HepG2 (cell line): ENCODE data around the gene ACOT8. TPM values are rescaled to one million over a fixed set of nuclear protein-coding genes. Genes with fewer than 3 reads are reported as not detected.
A peak's percentile ranks its signal among the peaks of the same experiment; 100 is the strongest.

Experiments used
- ATAC-seq: fragments of 200-7000 bp; cut with Tn5 transposase; 3 replicates; pipeline ENCODE4 v1.9.1; 2020; ENCODE audit warnings: mild to moderate bottlenecking, moderate library complexity
- BruUV-seq: library from RNA; stranded (reverse); fragments of 400-500 nt; replicated peaks from 2 replicates; lab custom pipeline; 2021; lab: Mats Ljungman, UMichigan
- CTCF ChIA-PET: fragments of 300-600 bp; formaldehyde crosslinking; extraction: SDS; loops from one replicate; lab custom pipeline; 2021; ENCODE audit warnings: low total read pairs, inconsistent platforms, low intra/inter-chr PET ratio; lab: Yijun Ruan, JAX
- POLR2A ChIA-PET: fragments of 350-600 bp; sonication (Branson Sonifier 250); formaldehyde crosslinking; loops from one replicate; lab custom pipeline; 2020; ENCODE audit warnings: antibody characterized with exemption, inconsistent platforms; lab: Yijun Ruan, JAX
- DNase-seq: peaks from one replicate; pipeline ENCODE4 v3.0.0-alpha.2; 2015; ENCODE audit warnings: low spot score
- FAIRE-seq: peaks from 3 replicates; lab custom pipeline; 2011; peaks lifted over from hg19 to GRCh38; lab: Jason Lieb, UNC
- H2AFZ ChIP-seq: one replicate; pipeline ENCODE4 v1.6.1; 2011; ENCODE audit warnings: low read length, inconsistent platforms
- H3K27ac ChIP-seq: fragments of 300-600 bp; 3 replicates; pipeline ENCODE4 v1.8.0; 2011; ENCODE audit warnings: mixed run types, mild to moderate bottlenecking, mixed read lengths, low read length, inconsistent platforms; ENCODE audit not compliant: insufficient read depth; ENCODE audit errors: extremely low read length
- H3K27me3 ChIP-seq, 2 experiments: fragments of 200-600 bp in 1 of 2; 2 replicates in 1 of 2; 3 replicates in 1 of 2; pipeline versions ENCODE4 v1.6.0 to v1.8.0; 2011; ENCODE audit warnings: low read length in 2 of 2, mild to moderate bottlenecking in 2 of 2, moderate library complexity in 2 of 2, inconsistent platforms in 1 of 2; ENCODE audit not compliant: insufficient read depth in 2 of 2, control insufficient read depth in 1 of 2
- H3K36me3 ChIP-seq, 2 experiments: fragments of 200-600 bp in 1 of 2; replicated peaks in 1 of 2; 2 replicates in 1 of 2; 3 replicates in 1 of 2; pipeline versions ENCODE4 v1.5.1 to v1.8.0; 2011; ENCODE audit warnings: low read length in 2 of 2, inconsistent platforms in 1 of 2; ENCODE audit not compliant: insufficient read depth in 2 of 2, control insufficient read depth in 1 of 2
- H3K4me1 ChIP-seq: 2 replicates; pipeline ENCODE4 v1.5.1; 2012; ENCODE audit warnings: low read length, inconsistent platforms; ENCODE audit not compliant: insufficient read depth
- H3K4me2 ChIP-seq: 2 replicates; pipeline ENCODE4 v1.6.0; 2011; ENCODE audit warnings: low read depth, low read length, inconsistent platforms
- H3K4me3 ChIP-seq, 3 experiments: fragments of 200-600 bp in 1 of 3; sonication (generic), shearing (Covaris generic) in 1 of 3; replicated peaks in 1 of 3; 2 replicates each; pipeline ENCODE4 v1.5.1; 2011 to 2016; ENCODE audit warnings: low read length in 3 of 3, inconsistent platforms in 2 of 3, low read depth in 2 of 3, mild to moderate bottlenecking in 2 of 3, control low read depth in 1 of 3, mixed read lengths in 1 of 3; ENCODE audit not compliant: insufficient read depth in 1 of 3
- H3K79me2 ChIP-seq: one replicate; pipeline ENCODE4 v1.6.1; 2011; ENCODE audit warnings: low read length, inconsistent platforms; ENCODE audit not compliant: insufficient read depth
- H3K9ac ChIP-seq: 2 replicates; pipeline ENCODE4 v1.6.0; 2011; ENCODE audit warnings: mild to moderate bottlenecking, low read depth, low read length, inconsistent platforms; ENCODE audit not compliant: insufficient read depth
- H3K9me3 ChIP-seq: 2 replicates; pipeline ENCODE4 v1.5.1; 2012; ENCODE audit warnings: mild to moderate bottlenecking, low read length
- H4K20me1 ChIP-seq: 2 replicates; pipeline ENCODE4 v1.6.0; 2011; ENCODE audit warnings: inconsistent platforms, mild to moderate bottlenecking, low read length, moderate library complexity; ENCODE audit not compliant: insufficient read depth
- ATF7-NPFF ChIP-seq: sonication (generic); formaldehyde crosslinking; IDR thresholded peaks from 2 replicates; pipeline ENCODE4 v1.8.1; 2023; ENCODE audit warnings: mild to moderate bottlenecking, low read depth, missing genetic modification reagents, moderate library complexity
- MLLT10 ChIP-seq: sonication (generic); formaldehyde crosslinking; IDR thresholded peaks from 2 replicates; pipeline ENCODE4 v1.4.0; 2020; ENCODE audit warnings: missing genetic modification reagents
- SALL2 ChIP-seq: sonication (generic); formaldehyde crosslinking; IDR thresholded peaks from 2 replicates; pipeline ENCODE4 v1.8.1; 2023; ENCODE audit warnings: mild to moderate bottlenecking, missing genetic modification reagents, inconsistent platforms
- ZFP90 ChIP-seq: sonication (generic); formaldehyde crosslinking; IDR thresholded peaks from 2 replicates; pipeline ENCODE4 v1.8.0; 2022; ENCODE audit warnings: missing genetic modification reagents, mild to moderate bottlenecking, inconsistent platforms, borderline replicate concordance
- ZNF792 ChIP-seq: IDR thresholded peaks from 2 replicates; pipeline ENCODE4 v1.6.1; 2016
- WGBS: methylation state at CpG from one replicate; pipeline ENCODE4 v1.1.6; 2017; ENCODE audit warnings: low lambda C conversion rate; 5-methylcytosine and 5-hydroxymethylcytosine counted together
- in situ Hi-C: cut with HindIII; loops from 2 replicates; pipeline ENCODE4 v1.10.0; 2017; ENCODE audit warnings: low pct_unique_long_range_greater_than_20kb; ENCODE audit not compliant: extremely low pct_ligation_motif_present
- intact Hi-C: fragments of 100-400 bp; cut with micrococcal nuclease; formaldehyde crosslinking; loops from one replicate; pipeline ENCODE4 v1.10.0; 2022; ENCODE audit not compliant: unreplicated experiment
- polyA plus RNA-seq, 8 experiments: library from polyadenylated mRNA; depleted of rRNA in 3 of 8; stranded (reverse) in 7 of 8; unstranded in 1 of 8; fragments of >200 nt; fragmentation: Illumina TruSeq in 4 of 8; extraction: Trizol in 4 of 8; gene quantifications; 2 replicates each; pipeline versions ENCODE4 v1.2.1 to v1.2.3, GENCODE V29; 2011 to 2016; ENCODE audit warnings: low read depth in 4 of 8, missing spikeins in 1 of 8, mixed read lengths in 1 of 8; ENCODE audit not compliant: insufficient read depth in 1 of 8
- total RNA-seq, 5 experiments: library from RNA; depleted of rRNA; stranded (reverse); fragments of >200 nt; fragmentation: Illumina TruSeq; extraction: Trizol; gene quantifications; 2 replicates each; pipeline ENCODE4 v1.2.3, GENCODE V29; 2016; ENCODE audit warnings: low read depth in 1 of 5

ACOT8 gene
- total and polyA plus RNA-seq, 2 of the 13 experiments (the other 11 are each of a cell fraction or from before 2014, with no cell fraction given), result 31.4 to 45.5 TPM

- in situ Hi-C loops, result no loop called here
- no peaks in the 10 kb centered on the region for H3K79me2 ChIP-seq
- intact Hi-C loops, result no loop called here
- peaks cover 5 to 7% of the 10 kb centered on the region in 2 experiments; a peak in 2 of 5 replicates for H3K36me3 ChIP-seq
- TF ChIP-seq SALL2 (CRISPR knock-in tag) (no peak), ATF7-NPFF (CRISPR knock-in tag) (0 out of 2 replicates have a peak, but pooled peaks have one; percentile 50)
- 100% methylated on average over 1 of the region's 1 CpG for WGBS
- H2AFZ ChIP-seq, result no peak overlapping the region
- ChIA-PET POLR2A (interaction anchor here (2.7 kb wide), 1 partner anchor 17 kb away, joined by 17 read pairs; the partner anchor contains the start of gene SNX21), CTCF (no interaction called here)
- no TSS peak for BruUV-seq
- peaks cover 7% of the 10 kb centered on the region for H3K4me1 ChIP-seq
- H3K27me3 ChIP-seq, result no peaks in the 10 kb centered on the region
- ATAC-seq (no peak), DNase-seq (no peak), FAIRE-seq (no peak)
- H3K27ac ChIP-seq, result no peak overlapping the region
- no peak overlapping the region for H3K9ac ChIP-seq
- H3K4me2 ChIP-seq, result no peak overlapping the region
- H3K4me3 ChIP-seq, result no peak overlapping the region
- no peaks in the 10 kb centered on the region for H3K9me3 ChIP-seq
- no peaks in the 10 kb centered on the region for H4K20me1 ChIP-seq
Observed at GRCh38 chr20:45850926-45851325, 6.3 kb downstream of the ACOT8 start.

- no TSS peak for BruUV-seq
- WGBS, result 100% methylated on average over 2 of the region's 2 CpGs
- Histone ChIP-seq H3K79me2 (no peaks in the 10 kb centered on the region), H3K9me3 (no peaks in the 10 kb centered on the region), H3K27me3 (no peaks in the 10 kb centered on the region), H3K36me3 (peaks cover 7 to 11% of the 10 kb centered on the region in 2 experiments; a peak in 4 of 5 replicates), H2AFZ (no peak overlapping the region), H3K4me1 (peaks cover 4% of the 10 kb centered on the region; the same call in 1 of the 2 replicates), H4K20me1 (no peaks in the 10 kb centered on the region), H3K4me2 (no peak overlapping the region), H3K4me3 (no peak overlapping the region), H3K9ac (no peak overlapping the region), H3K27ac (no peak overlapping the region)
- FAIRE-seq (no peak), ATAC-seq (no peak), DNase-seq (no peak)
- CTCF ChIA-PET, result no interaction called here
- POLR2A ChIA-PET, result interaction anchor here (2.0 kb wide), 1 partner anchor 11 kb away, joined by 6 read pairs; no protein-coding TSS in a partner anchor
- in situ Hi-C loops, result no loop called here
- no peak for TF ChIP-seq MLLT10 (CRISPR knock-in tag)
- no peak for TF ChIP-seq ZFP90 (CRISPR knock-in tag)
- TF ChIP-seq ZNF792 (CRISPR knock-in tag), result peak; percentile 98
- intact Hi-C loops, result no loop called here
Observed at GRCh38 chr20:45850238-45850637, 7.0 kb downstream of the ACOT8 start.
